Astrocyte (in vitro differentiated cells and primary cell): ENCODE results near the gene HACE1.

Source experiments
- CTCF ChIP-seq: IDR thresholded peaks from 2 replicates; pipeline ENCODE4 v1.5.1; 2011; ENCODE audit warnings: low read depth, mild to moderate bottlenecking, inconsistent platforms, low read length, moderate library complexity; ENCODE audit not compliant: insufficient read depth
- EZH2 ChIP-seq: IDR thresholded peaks from 2 replicates; pipeline ENCODE4 v1.6.1; 2012; ENCODE audit warnings: mild to moderate bottlenecking, low read length, inconsistent platforms; ENCODE audit not compliant: insufficient read depth

GRCh38 chr6:104714796-104715195, 144.9 kb downstream of the HACE1 start:
- no peak for TF ChIP-seq CTCF
- TF ChIP-seq EZH2: no peak
